ENCODE results near the gene TNRC18. TPM values are rescaled to one million over a fixed set of nuclear protein-coding genes. Genes with fewer than 3 reads are reported as not detected.
"Not testable (repeated sequence)": the region's sequence is repeated elsewhere in the genome, so short reads cannot be mapped to it uniquely, and the experiment has no call there.

TNRC18 gene, protein sequence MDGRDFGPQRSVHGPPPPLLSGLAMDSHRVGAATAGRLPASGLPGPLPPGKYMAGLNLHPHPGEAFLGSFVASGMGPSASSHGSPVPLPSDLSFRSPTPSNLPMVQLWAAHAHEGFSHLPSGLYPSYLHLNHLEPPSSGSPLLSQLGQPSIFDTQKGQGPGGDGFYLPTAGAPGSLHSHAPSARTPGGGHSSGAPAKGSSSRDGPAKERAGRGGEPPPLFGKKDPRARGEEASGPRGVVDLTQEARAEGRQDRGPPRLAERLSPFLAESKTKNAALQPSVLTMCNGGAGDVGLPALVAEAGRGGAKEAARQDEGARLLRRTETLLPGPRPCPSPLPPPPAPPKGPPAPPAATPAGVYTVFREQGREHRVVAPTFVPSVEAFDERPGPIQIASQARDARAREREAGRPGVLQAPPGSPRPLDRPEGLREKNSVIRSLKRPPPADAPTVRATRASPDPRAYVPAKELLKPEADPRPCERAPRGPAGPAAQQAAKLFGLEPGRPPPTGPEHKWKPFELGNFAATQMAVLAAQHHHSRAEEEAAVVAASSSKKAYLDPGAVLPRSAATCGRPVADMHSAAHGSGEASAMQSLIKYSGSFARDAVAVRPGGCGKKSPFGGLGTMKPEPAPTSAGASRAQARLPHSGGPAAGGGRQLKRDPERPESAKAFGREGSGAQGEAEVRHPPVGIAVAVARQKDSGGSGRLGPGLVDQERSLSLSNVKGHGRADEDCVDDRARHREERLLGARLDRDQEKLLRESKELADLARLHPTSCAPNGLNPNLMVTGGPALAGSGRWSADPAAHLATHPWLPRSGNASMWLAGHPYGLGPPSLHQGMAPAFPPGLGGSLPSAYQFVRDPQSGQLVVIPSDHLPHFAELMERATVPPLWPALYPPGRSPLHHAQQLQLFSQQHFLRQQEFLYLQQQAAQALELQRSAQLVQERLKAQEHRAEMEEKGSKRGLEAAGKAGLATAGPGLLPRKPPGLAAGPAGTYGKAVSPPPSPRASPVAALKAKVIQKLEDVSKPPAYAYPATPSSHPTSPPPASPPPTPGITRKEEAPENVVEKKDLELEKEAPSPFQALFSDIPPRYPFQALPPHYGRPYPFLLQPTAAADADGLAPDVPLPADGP (N-terminal part only)
- total RNA-seq: 95.4 to 137 TPM (median 101 TPM) in 3 replicates
- long read RNA-seq, partial matches to known transcripts: 15 of 29 reads
- long read RNA-seq, other reads (novel, unspliced or antisense): 14 of 29 reads

GRCh38 chr7:5423306-5423975 is at the start of gene TNRC18:
TNRC18 (minus strand) TSS chr7:5423834; CDS start chr7:5421246, 2,588 bp downstream.
- no peak for DNase-seq (ENCODE audit: low spot score)
- Mint-ChIP-seq H3K9me3 (ENCODE audit: low read depth) (no peaks in the 10 kb centered on the region), H3K4me1 (ENCODE audit: low read depth) (peaks cover 10% of the 10 kb centered on the region), H3K36me3 (ENCODE audit: low read depth) (peaks cover 4% of the 10 kb centered on the region), H3K27me3 (ENCODE audit: low read depth) (no peaks in the 10 kb centered on the region), H3K4me3 (ENCODE audit: unreplicated experiment) (peak within 1 kb of the TSS; percentile 97), H3K27ac (ENCODE audit: unreplicated experiment) (peak within 1 kb of the TSS; percentile 100)
- TF ChIP-seq, protein P1, sequence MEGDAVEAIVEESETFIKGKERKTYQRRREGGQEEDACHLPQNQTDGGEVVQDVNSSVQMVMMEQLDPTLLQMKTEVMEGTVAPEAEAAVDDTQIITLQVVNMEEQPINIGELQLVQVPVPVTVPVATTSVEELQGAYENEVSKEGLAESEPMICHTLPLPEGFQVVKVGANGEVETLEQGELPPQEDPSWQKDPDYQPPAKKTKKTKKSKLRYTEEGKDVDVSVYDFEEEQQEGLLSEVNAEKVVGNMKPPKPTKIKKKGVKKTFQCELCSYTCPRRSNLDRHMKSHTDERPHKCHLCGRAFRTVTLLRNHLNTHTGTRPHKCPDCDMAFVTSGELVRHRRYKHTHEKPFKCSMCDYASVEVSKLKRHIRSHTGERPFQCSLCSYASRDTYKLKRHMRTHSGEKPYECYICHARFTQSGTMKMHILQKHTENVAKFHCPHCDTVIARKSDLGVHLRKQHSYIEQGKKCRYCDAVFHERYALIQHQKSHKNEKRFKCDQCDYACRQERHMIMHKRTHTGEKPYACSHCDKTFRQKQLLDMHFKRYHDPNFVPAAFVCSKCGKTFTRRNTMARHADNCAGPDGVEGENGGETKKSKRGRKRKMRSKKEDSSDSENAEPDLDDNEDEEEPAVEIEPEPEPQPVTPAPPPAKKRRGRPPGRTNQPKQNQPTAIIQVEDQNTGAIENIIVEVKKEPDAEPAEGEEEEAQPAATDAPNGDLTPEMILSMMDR (IDR thresholded peaks at IDR 0.05): peak; percentile 45

- TF ChIP-seq, protein P1 (IDR thresholded peaks at IDR 0.05): no peak
Observed at GRCh38 chr7:5472432-5473315, 49.0 kb upstream of the TNRC18 start.

DNA sequence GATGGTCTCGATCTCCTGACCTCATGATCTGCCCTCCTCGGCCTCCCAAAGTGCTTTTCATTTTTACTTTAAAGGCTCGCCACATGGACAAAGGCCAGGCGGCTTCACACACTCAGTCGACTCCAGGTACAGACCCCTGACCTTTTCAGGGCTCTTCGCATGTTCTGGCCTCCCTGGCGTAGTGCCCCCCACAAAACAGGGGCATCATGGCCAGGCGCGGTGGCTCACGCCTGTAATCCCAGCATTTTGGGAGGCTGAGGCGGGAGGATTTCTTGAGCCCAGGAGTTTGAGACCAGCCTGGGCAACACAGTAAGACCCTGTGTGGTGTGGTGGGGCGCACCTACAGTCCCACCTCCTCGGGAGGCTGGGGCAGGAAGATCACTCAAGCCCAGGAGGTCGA is 48.0 kb upstream of the TNRC18 start:
- not testable (repeated sequence) for H3K27ac Mint-ChIP-seq (ENCODE audit: unreplicated experiment); H3K27me3 Mint-ChIP-seq (ENCODE audit: low read depth); H3K4me3 Mint-ChIP-seq (ENCODE audit: unreplicated experiment); DNase-seq (ENCODE audit: low spot score); H3K36me3 Mint-ChIP-seq (ENCODE audit: low read depth); H3K9me3 Mint-ChIP-seq (ENCODE audit: low read depth); H3K4me1 Mint-ChIP-seq (ENCODE audit: low read depth)

More at GRCh38 chr7:5472432-5473315, 49.0 kb upstream of the TNRC18 start:
- no peaks in the 10 kb centered on the region for H3K9me3 Mint-ChIP-seq (ENCODE audit: low read depth)
- H3K27me3 Mint-ChIP-seq (ENCODE audit: low read depth): no peaks in the 10 kb centered on the region
- H3K27ac Mint-ChIP-seq (ENCODE audit: unreplicated experiment): no peak overlapping the region
- peaks cover 11% of the 10 kb centered on the region for H3K36me3 Mint-ChIP-seq (ENCODE audit: low read depth)
- no peak overlapping the region for H3K4me3 Mint-ChIP-seq (ENCODE audit: unreplicated experiment)
- no peaks in the 10 kb centered on the region for H3K4me1 Mint-ChIP-seq (ENCODE audit: low read depth)
- no peak for DNase-seq (ENCODE audit: low spot score)

DNA sequence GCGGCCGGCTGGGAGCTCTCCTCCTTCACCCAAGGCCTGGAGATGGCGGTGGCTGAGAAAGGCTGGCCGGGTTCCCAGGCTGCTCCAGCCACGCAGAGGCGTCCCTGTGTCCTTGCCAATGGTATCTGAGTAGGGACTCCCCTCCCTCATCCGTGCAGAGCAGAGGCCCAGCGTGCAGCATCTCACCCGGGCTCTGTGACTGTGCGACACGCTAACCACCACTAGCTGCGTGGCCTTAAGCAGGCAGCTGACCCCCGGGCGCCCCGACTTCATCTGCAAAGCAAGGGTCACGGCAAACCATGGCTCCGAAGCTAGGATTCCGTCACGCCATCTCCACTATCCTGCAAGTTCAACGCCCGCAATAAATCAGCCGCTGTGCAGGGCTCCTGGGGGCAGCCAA is 47.2 kb upstream of the TNRC18 start:
- no peaks in the 10 kb centered on the region for H3K27me3 Mint-ChIP-seq (ENCODE audit: low read depth)
- TF ChIP-seq, protein P1 (IDR thresholded peaks at IDR 0.05): no peak
- no peaks in the 10 kb centered on the region for H3K4me1 Mint-ChIP-seq (ENCODE audit: low read depth)
- no peak for DNase-seq (ENCODE audit: low spot score)
- no peaks in the 10 kb centered on the region for H3K9me3 Mint-ChIP-seq (ENCODE audit: low read depth)
- peaks cover 9% of the 10 kb centered on the region for H3K36me3 Mint-ChIP-seq (ENCODE audit: low read depth)
- H3K27ac Mint-ChIP-seq (ENCODE audit: unreplicated experiment): no peak overlapping the region
- H3K4me3 Mint-ChIP-seq (ENCODE audit: unreplicated experiment): no peak overlapping the region

GRCh38 chr7:5470167-5470532 is 46.5 kb upstream of the TNRC18 start:
- TF ChIP-seq, protein P1 (IDR thresholded peaks at IDR 0.05): no peak
- Mint-ChIP-seq H3K9me3 (ENCODE audit: low read depth) (no peaks in the 10 kb centered on the region), H3K27me3 (ENCODE audit: low read depth) (no peaks in the 10 kb centered on the region), H3K4me1 (ENCODE audit: low read depth) (no peaks in the 10 kb centered on the region), H3K27ac (ENCODE audit: unreplicated experiment) (no peak overlapping the region), H3K36me3 (ENCODE audit: low read depth) (peaks cover 9% of the 10 kb centered on the region), H3K4me3 (ENCODE audit: unreplicated experiment) (no peak overlapping the region)
- no peak for DNase-seq (ENCODE audit: low spot score)
